HepG2 (cell line): ENCODE results near the gene MRPL2. TPM values are rescaled to one million over a fixed set of nuclear protein-coding genes. Genes with fewer than 3 reads are reported as not detected.

Source experiments
- ATAC-seq: fragments of 200-7000 bp; cut with Tn5 transposase; 3 replicates; pipeline ENCODE4 v1.9.1; 2020; ENCODE audit warnings: mild to moderate bottlenecking, moderate library complexity
- BruUV-seq: library from RNA; stranded (reverse); fragments of 400-500 nt; replicated peaks from 2 replicates; lab custom pipeline; 2021; lab: Mats Ljungman, UMichigan
- CTCF ChIA-PET: fragments of 300-600 bp; formaldehyde crosslinking; extraction: SDS; loops from one replicate; lab custom pipeline; 2021; ENCODE audit warnings: low total read pairs, inconsistent platforms, low intra/inter-chr PET ratio; lab: Yijun Ruan, JAX
- POLR2A ChIA-PET: fragments of 350-600 bp; sonication (Branson Sonifier 250); formaldehyde crosslinking; loops from one replicate; lab custom pipeline; 2020; ENCODE audit warnings: antibody characterized with exemption, inconsistent platforms; lab: Yijun Ruan, JAX
- DNase-seq: peaks from one replicate; pipeline ENCODE4 v3.0.0-alpha.2; 2015; ENCODE audit warnings: low spot score
- FAIRE-seq: peaks from 3 replicates; lab custom pipeline; 2011; peaks lifted over from hg19 to GRCh38; lab: Jason Lieb, UNC
- H2AFZ ChIP-seq: one replicate; pipeline ENCODE4 v1.6.1; 2011; ENCODE audit warnings: low read length, inconsistent platforms
- H3K27ac ChIP-seq: fragments of 300-600 bp; 3 replicates; pipeline ENCODE4 v1.8.0; 2011; ENCODE audit warnings: mixed run types, mild to moderate bottlenecking, mixed read lengths, low read length, inconsistent platforms; ENCODE audit not compliant: insufficient read depth; ENCODE audit errors: extremely low read length
- H3K27me3 ChIP-seq, 2 experiments: fragments of 200-600 bp in 1 of 2; 2 replicates in 1 of 2; 3 replicates in 1 of 2; pipeline versions ENCODE4 v1.6.0 to v1.8.0; 2011; ENCODE audit warnings: low read length in 2 of 2, mild to moderate bottlenecking in 2 of 2, moderate library complexity in 2 of 2, inconsistent platforms in 1 of 2; ENCODE audit not compliant: insufficient read depth in 2 of 2, control insufficient read depth in 1 of 2
- H3K36me3 ChIP-seq, 2 experiments: fragments of 200-600 bp in 1 of 2; replicated peaks in 1 of 2; 2 replicates in 1 of 2; 3 replicates in 1 of 2; pipeline versions ENCODE4 v1.5.1 to v1.8.0; 2011; ENCODE audit warnings: low read length in 2 of 2, inconsistent platforms in 1 of 2; ENCODE audit not compliant: insufficient read depth in 2 of 2, control insufficient read depth in 1 of 2
- H3K4me1 ChIP-seq: 2 replicates; pipeline ENCODE4 v1.5.1; 2012; ENCODE audit warnings: low read length, inconsistent platforms; ENCODE audit not compliant: insufficient read depth
- H3K4me2 ChIP-seq: 2 replicates; pipeline ENCODE4 v1.6.0; 2011; ENCODE audit warnings: low read depth, low read length, inconsistent platforms
- H3K4me3 ChIP-seq, 3 experiments: fragments of 200-600 bp in 1 of 3; sonication (generic), shearing (Covaris generic) in 1 of 3; replicated peaks in 1 of 3; 2 replicates each; pipeline ENCODE4 v1.5.1; 2011 to 2016; ENCODE audit warnings: low read length in 3 of 3, inconsistent platforms in 2 of 3, low read depth in 2 of 3, mild to moderate bottlenecking in 2 of 3, control low read depth in 1 of 3, mixed read lengths in 1 of 3; ENCODE audit not compliant: insufficient read depth in 1 of 3
- H3K79me2 ChIP-seq: one replicate; pipeline ENCODE4 v1.6.1; 2011; ENCODE audit warnings: low read length, inconsistent platforms; ENCODE audit not compliant: insufficient read depth
- H3K9ac ChIP-seq: 2 replicates; pipeline ENCODE4 v1.6.0; 2011; ENCODE audit warnings: mild to moderate bottlenecking, low read depth, low read length, inconsistent platforms; ENCODE audit not compliant: insufficient read depth
- H3K9me3 ChIP-seq: 2 replicates; pipeline ENCODE4 v1.5.1; 2012; ENCODE audit warnings: mild to moderate bottlenecking, low read length
- H4K20me1 ChIP-seq: 2 replicates; pipeline ENCODE4 v1.6.0; 2011; ENCODE audit warnings: inconsistent platforms, mild to moderate bottlenecking, low read length, moderate library complexity; ENCODE audit not compliant: insufficient read depth
- CEBPG ChIP-seq: IDR thresholded peaks from 2 replicates; pipeline ENCODE4 v1.6.1; 2016
- CREB1 ChIP-seq, 2 experiments: fragments of 450-650 bp in 1 of 2; IDR thresholded peaks; 2 replicates each; pipeline ENCODE4 v1.6.1; 2016 to 2017; ENCODE audit warnings: control low read depth in 1 of 2, mild to moderate bottlenecking in 1 of 2, missing compliant biosample characterization in 1 of 2, missing genetic modification characterization in 1 of 2
- CREM ChIP-seq, 2 experiments: sonication (generic) in 1 of 2; formaldehyde crosslinking in 1 of 2; IDR thresholded peaks; 2 replicates each; pipeline versions ENCODE4 v1.4.0 to v1.6.1; 2016 to 2020; ENCODE audit warnings: antibody characterized with exemption in 1 of 2, mild to moderate bottlenecking in 1 of 2, missing genetic modification reagents in 1 of 2
- EP300 ChIP-seq, 3 experiments: sonication (generic) in 1 of 3; formaldehyde crosslinking in 1 of 3; IDR thresholded peaks; 2 replicates each; pipeline versions ENCODE4 v1.5.1 to v1.6.1; 2011 to 2020; ENCODE audit warnings: low read depth in 2 of 3, low read length in 2 of 3, borderline replicate concordance in 1 of 3, improper control_type of control experiment in 1 of 3, mild to moderate bottlenecking in 1 of 3, missing genetic modification reagents in 1 of 3, moderate library complexity in 1 of 3
- ETV5 ChIP-seq: IDR thresholded peaks from 2 replicates; pipeline ENCODE4 v1.6.1; 2018; ENCODE audit warnings: missing biosample characterization, missing genetic modification reagents, inconsistent platforms, borderline replicate concordance
- FOXK1 ChIP-seq: sonication (generic); formaldehyde crosslinking; IDR thresholded peaks from 2 replicates; pipeline ENCODE4 v1.4.0; 2020; ENCODE audit warnings: low read depth, missing genetic modification reagents, borderline replicate concordance
- GPN1 ChIP-seq: sonication (generic); formaldehyde crosslinking; IDR thresholded peaks from 2 replicates; pipeline ENCODE4 v1.5.1; 2020; ENCODE audit warnings: missing genetic modification reagents, borderline replicate concordance
- KDM6A ChIP-seq: IDR thresholded peaks from 2 replicates; pipeline ENCODE4 v1.6.1; 2016; ENCODE audit warnings: low read depth
- MIER3 ChIP-seq: IDR thresholded peaks from 2 replicates; pipeline ENCODE4 v1.6.1; 2016; ENCODE audit warnings: missing compliant biosample characterization, borderline replicate concordance
- POGK ChIP-seq: sonication (generic); formaldehyde crosslinking; conservative IDR thresholded peaks from 2 replicates; pipeline ENCODE4 v1.8.0; 2022; ENCODE audit warnings: mild to moderate bottlenecking, moderate library complexity, missing genetic modification reagents
- PRMT3 ChIP-seq: sonication (generic); formaldehyde crosslinking; IDR thresholded peaks from 2 replicates; pipeline ENCODE4 v1.8.1; 2022; ENCODE audit warnings: low read depth, mild to moderate bottlenecking, moderate library complexity, missing genetic modification reagents, borderline replicate concordance
- SMC3 ChIP-seq: IDR thresholded peaks from 2 replicates; pipeline ENCODE4 v1.6.1; 2011; ENCODE audit warnings: low read length, improper control_type of control experiment
- TAF15 ChIP-seq: fragments of 200-400 bp; formaldehyde crosslinking; IDR thresholded peaks from one replicate; pipeline ENCODE4 v1.6.1; 2018; ENCODE audit warnings: mild to moderate bottlenecking, low read depth, low read length; ENCODE audit not compliant: poor library complexity, severe bottlenecking
- TFE3 ChIP-seq: IDR thresholded peaks from 2 replicates; pipeline ENCODE4 v1.6.1; 2016
- ZNF564 ChIP-seq: sonication (generic); formaldehyde crosslinking; IDR thresholded peaks from 2 replicates; pipeline ENCODE4 v1.8.1; 2023; ENCODE audit warnings: mild to moderate bottlenecking, missing genetic modification reagents
- ZNF672 ChIP-seq: sonication (generic); formaldehyde crosslinking; IDR thresholded peaks from 2 replicates; pipeline ENCODE4 v1.8.1; 2022; ENCODE audit warnings: missing genetic modification reagents
- ZNF792 ChIP-seq: IDR thresholded peaks from 2 replicates; pipeline ENCODE4 v1.6.1; 2016
- WGBS: methylation state at CpG from one replicate; pipeline ENCODE4 v1.1.6; 2017; ENCODE audit warnings: low lambda C conversion rate; 5-methylcytosine and 5-hydroxymethylcytosine counted together
- in situ Hi-C: cut with HindIII; loops from 2 replicates; pipeline ENCODE4 v1.10.0; 2017; ENCODE audit warnings: low pct_unique_long_range_greater_than_20kb; ENCODE audit not compliant: extremely low pct_ligation_motif_present
- intact Hi-C: fragments of 100-400 bp; cut with micrococcal nuclease; formaldehyde crosslinking; loops from one replicate; pipeline ENCODE4 v1.10.0; 2022; ENCODE audit not compliant: unreplicated experiment
- polyA plus RNA-seq, 8 experiments: library from polyadenylated mRNA; depleted of rRNA in 3 of 8; stranded (reverse) in 7 of 8; unstranded in 1 of 8; fragments of >200 nt; fragmentation: Illumina TruSeq in 4 of 8; extraction: Trizol in 4 of 8; gene quantifications; 2 replicates each; pipeline versions ENCODE4 v1.2.1 to v1.2.3, GENCODE V29; 2011 to 2016; ENCODE audit warnings: low read depth in 4 of 8, missing spikeins in 1 of 8, mixed read lengths in 1 of 8; ENCODE audit not compliant: insufficient read depth in 1 of 8
- total RNA-seq, 5 experiments: library from RNA; depleted of rRNA; stranded (reverse); fragments of >200 nt; fragmentation: Illumina TruSeq; extraction: Trizol; gene quantifications; 2 replicates each; pipeline ENCODE4 v1.2.3, GENCODE V29; 2016; ENCODE audit warnings: low read depth in 1 of 5
- TF ChIP-seq, protein P1 (sequence below): sonication (generic); formaldehyde crosslinking; IDR thresholded peaks from 2 replicates; pipeline ENCODE4 v1.4.0; 2020; ENCODE audit warnings: mild to moderate bottlenecking, missing genetic modification reagents

Gene MRPL2
- total and polyA plus RNA-seq, 2 of the 13 experiments (the other 11 are each of a cell fraction or from before 2014, with no cell fraction given): 56.8 to 65.6 TPM

- FAIRE-seq (peak; percentile 46), DNase-seq (peak; percentile 95), ATAC-seq (peak; percentile 84)
- H3K27me3 ChIP-seq: no peaks in the 10 kb centered on the region
- no TSS peak for BruUV-seq
- H3K79me2 ChIP-seq: peaks cover 81% of the 10 kb centered on the region
- peak overlapping the region; percentile 91 for H3K4me2 ChIP-seq
- H4K20me1 ChIP-seq: no peaks in the 10 kb centered on the region
- peak overlapping the region; percentile 57 to 74 (median 57) for H3K4me3 ChIP-seq
- no peaks in the 10 kb centered on the region for H3K36me3 ChIP-seq
- WGBS: 0% methylated on average over 8 of the region's 8 CpGs
- in situ Hi-C loops: no loop called here
- intact Hi-C loops: no loop called here
- no peaks in the 10 kb centered on the region for H3K9me3 ChIP-seq
- ChIA-PET POLR2A (interaction anchor here (0.7 to 5.5 kb wide), 23 partner anchors 10 to 308 kb away, joined by 3 to 67 read pairs (median 5); partner anchors contain the start of genes BICRAL, CNPY3, CUL7 and KLC4), CTCF (no interaction called here)
- peak overlapping the region; percentile 81 for H3K9ac ChIP-seq
- peak overlapping the region; percentile 92 for H3K27ac ChIP-seq
- no peak overlapping the region for H2AFZ ChIP-seq
- H3K4me1 ChIP-seq: peaks cover 85% of the 10 kb centered on the region
- TF ChIP-seq FOXK1 (CRISPR knock-in tag): 0 out of 2 replicates have a peak, but pooled peaks have one; percentile 40
- TF ChIP-seq EP300 (IDR thresholded peaks at IDR 0.05; ENCODE audit: low read depth in 2 of 2, low read length in 2 of 2): peak; percentile 88 to 96; a peak in 3 of 4 replicates
- TF ChIP-seq EP300 (CRISPR knock-in tag; IDR thresholded peaks at IDR 0.05; ENCODE audit: borderline replicate concordance): peak; percentile 95
- TF ChIP-seq ZNF792: no peak
- peak; percentile 98 for TF ChIP-seq KDM6A (CRISPR knock-in tag)
- TF ChIP-seq CREM (IDR thresholded peaks at IDR 0.05): peak; percentile 92
- no peak for TF ChIP-seq CREM (CRISPR knock-in tag; IDR thresholded peaks at IDR 0.05)
- 0 out of 2 replicates have a peak, but pooled peaks have one; percentile 30 for TF ChIP-seq PRMT3
- peak; percentile 63; the same call in 1 of the 2 replicates for TF ChIP-seq ZNF564 (CRISPR knock-in tag)
- peak; percentile 30; the same call in 1 of the 2 replicates for TF ChIP-seq CEBPG
- TF ChIP-seq TFE3 (CRISPR knock-in tag): peak; percentile 72
- peak; percentile 7; the same call in 1 of the 2 replicates for TF ChIP-seq SMC3
- no peak for TF ChIP-seq GPN1 (CRISPR knock-in tag)
- no peak for TF ChIP-seq CREB1 (IDR thresholded peaks at IDR 0.05)
- 0 out of 2 replicates have a peak, but pooled peaks have one; percentile 54 for TF ChIP-seq CREB1 (CRISPR knock-in tag; IDR thresholded peaks at IDR 0.05)
- TF ChIP-seq POGK (CRISPR knock-in tag): peak; percentile 20; the same call in 1 of the 2 replicates
- no peak for TF ChIP-seq ZNF672 (CRISPR knock-in tag)
- no peak for TF ChIP-seq TAF15
- TF ChIP-seq ETV5 (CRISPR knock-in tag): peak; percentile 78; the same call in 1 of the 2 replicates
- TF ChIP-seq, protein P1, sequence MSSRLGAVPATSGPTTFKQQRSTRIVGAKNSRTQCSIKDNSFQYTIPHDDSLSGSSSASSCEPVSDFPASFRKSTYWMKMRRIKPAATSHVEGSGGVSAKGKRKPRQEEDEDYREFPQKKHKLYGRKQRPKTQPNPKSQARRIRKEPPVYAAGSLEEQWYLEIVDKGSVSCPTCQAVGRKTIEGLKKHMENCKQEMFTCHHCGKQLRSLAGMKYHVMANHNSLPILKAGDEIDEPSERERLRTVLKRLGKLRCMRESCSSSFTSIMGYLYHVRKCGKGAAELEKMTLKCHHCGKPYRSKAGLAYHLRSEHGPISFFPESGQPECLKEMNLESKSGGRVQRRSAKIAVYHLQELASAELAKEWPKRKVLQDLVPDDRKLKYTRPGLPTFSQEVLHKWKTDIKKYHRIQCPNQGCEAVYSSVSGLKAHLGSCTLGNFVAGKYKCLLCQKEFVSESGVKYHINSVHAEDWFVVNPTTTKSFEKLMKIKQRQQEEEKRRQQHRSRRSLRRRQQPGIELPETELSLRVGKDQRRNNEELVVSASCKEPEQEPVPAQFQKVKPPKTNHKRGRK (CRISPR knock-in tag): no peak
- peak; percentile 49; the same call in 1 of the 2 replicates for TF ChIP-seq MIER3 (CRISPR knock-in tag)
Measured at GRCh38 chr6:43089874-43090558, 30.8 kb upstream of the MRPL2 start.
